HCT116 (cell line): ENCODE results near the gene SSTR3. TPM values are rescaled to one million over a fixed set of nuclear protein-coding genes. Genes with fewer than 3 reads are reported as not detected.

ENCODE experiments used
- ATAC-seq: fragments of 200-7000 bp; cut with Tn5 transposase; 2 replicates; pipeline ENCODE4 v1.9.1; 2020; ENCODE audit warnings: mild to moderate bottlenecking, moderate library complexity
- BruUV-seq: library from RNA; stranded (reverse); fragments of 400-500 nt; replicated peaks from 2 replicates; lab custom pipeline; 2021; lab: Mats Ljungman, UMichigan
- CTCF ChIA-PET: fragments of 300-600 bp; sonication (Branson Sonifier 250); formaldehyde crosslinking; loops from one replicate; lab custom pipeline; 2021; ENCODE audit warnings: antibody characterized with exemption; lab: Charles Lee
- POLR2A ChIA-PET: fragments of 300-600, 350-600 bp; sonication (Branson Sonifier 250); formaldehyde crosslinking; loops from one replicate; lab custom pipeline; 2021; ENCODE audit warnings: antibody characterized with exemption; lab: Charles Lee
- RAD21 ChIA-PET, 2 experiments: fragments of 300-600 bp; sonication (Branson Sonifier 250); formaldehyde crosslinking; loops; one replicate each; lab custom pipeline; 2023; ENCODE audit warnings: low total read pairs in 2 of 2; ENCODE audit not compliant: uncharacterized antibody in 2 of 2, unreplicated experiment in 2 of 2, low non-redundant PET in 1 of 2; lab: Charles Lee
- DNase-seq: peaks from one replicate; pipeline ENCODE4 v3.0.0-alpha.2; 2010; ENCODE audit warnings: low read depth, low spot score
- H2AFZ ChIP-seq: fragments of 200-600 bp; shearing (Covaris generic), sonication (generic); 2 replicates; pipeline ENCODE4 v1.6.1; 2017; ENCODE audit warnings: low read depth, mixed run types, mixed read lengths, antibody characterized with exemption, low read length; ENCODE audit not compliant: poor library complexity, severe bottlenecking
- H3K27ac ChIP-seq: 2 replicates; pipeline ENCODE4 v1.5.1; 2012; ENCODE audit warnings: low read depth, low read length
- H3K27me3 ChIP-seq: fragments of 200-600 bp; sonication (generic); 2 replicates; pipeline ENCODE4 v1.6.1; 2016; ENCODE audit warnings: mixed run types, low read length, mixed read lengths; ENCODE audit not compliant: insufficient read depth
- H3K36me3 ChIP-seq, 2 experiments: fragments of 200-500 bp in 1 of 2; fragments of 200-600 bp in 1 of 2; sonication (Bioruptor generic) in 1 of 2; sonication (generic) in 1 of 2; 2 replicates each; pipeline versions ENCODE4 v1.5.1 to v1.6.1; 2014 to 2016; ENCODE audit warnings: low read length in 2 of 2, inconsistent platforms in 1 of 2, mixed read lengths in 1 of 2, mixed run types in 1 of 2; ENCODE audit not compliant: insufficient read depth in 2 of 2, control insufficient read depth in 1 of 2
- H3K4me1 ChIP-seq, 2 experiments: fragments of 200-600 bp in 1 of 2; sonication (generic) in 1 of 2; 2 replicates each; pipeline versions ENCODE4 v1.5.1 to v1.6.1; 2012 to 2017; ENCODE audit warnings: low read length in 2 of 2, inconsistent platforms in 1 of 2, mild to moderate bottlenecking in 1 of 2, mixed read lengths in 1 of 2, mixed run types in 1 of 2, moderate library complexity in 1 of 2; ENCODE audit not compliant: insufficient read depth in 2 of 2, control insufficient read depth in 1 of 2
- H3K4me2 ChIP-seq: fragments of 200-600 bp; sonication (generic); 2 replicates; pipeline ENCODE4 v1.6.1; 2017; ENCODE audit warnings: mixed run types, low read length, mixed read lengths
- H3K4me3 ChIP-seq, 2 experiments: fragments of 200-600 bp in 1 of 2; sonication (generic) in 1 of 2; replicated peaks in 1 of 2; 2 replicates each; pipeline ENCODE4 v1.5.1; 2011 to 2016; ENCODE audit warnings: low read length in 2 of 2, control low read depth in 1 of 2, low read depth in 1 of 2, mild to moderate bottlenecking in 1 of 2, mixed read lengths in 1 of 2, mixed run types in 1 of 2
- H3K79me2 ChIP-seq: fragments of 200-600 bp; sonication (generic); 2 replicates; pipeline ENCODE4 v1.6.1; 2017; ENCODE audit warnings: mild to moderate bottlenecking, mixed run types, low read length, moderate library complexity, mixed read lengths; ENCODE audit not compliant: insufficient read depth
- H3K9ac ChIP-seq: fragments of 200-600 bp; sonication (generic); 2 replicates; pipeline ENCODE4 v1.6.1; 2016; ENCODE audit warnings: low read length, mixed read lengths
- H3K9me2 ChIP-seq: fragments of 200-600 bp; sonication (generic), shearing (Covaris generic); 2 replicates; pipeline ENCODE4 v1.6.1; 2017; ENCODE audit warnings: mixed run types, mild to moderate bottlenecking, moderate library complexity; ENCODE audit not compliant: insufficient read depth
- H3K9me3 ChIP-seq, 2 experiments: fragments of 200-500 bp in 1 of 2; fragments of 200-600 bp in 1 of 2; sonication (Bioruptor generic) in 1 of 2; sonication (generic) in 1 of 2; 2 replicates each; pipeline ENCODE4 v1.6.1; 2014 to 2017; ENCODE audit warnings: low read length in 2 of 2, mixed read lengths in 2 of 2, inconsistent platforms in 1 of 2, low read depth in 1 of 2, mild to moderate bottlenecking in 1 of 2, mixed run types in 1 of 2, moderate library complexity in 1 of 2; ENCODE audit not compliant: control insufficient read depth in 1 of 2, insufficient read depth in 1 of 2
- H4K20me1 ChIP-seq: fragments of 200-600 bp; sonication (generic), shearing (Covaris generic); 2 replicates; pipeline ENCODE4 v1.6.1; 2017; ENCODE audit warnings: mixed run types, mild to moderate bottlenecking, moderate library complexity; ENCODE audit not compliant: insufficient read depth
- CBX3 ChIP-seq: IDR thresholded peaks from 2 replicates; pipeline ENCODE4 v1.6.1; 2012; ENCODE audit warnings: low read depth
- CEBPB ChIP-seq: IDR thresholded peaks from 2 replicates; pipeline ENCODE4 v1.6.1; 2012; ENCODE audit warnings: low read depth
- EGR1 ChIP-seq: IDR thresholded peaks from 2 replicates; pipeline ENCODE4 v1.6.1; 2012; ENCODE audit warnings: low read depth
- ELF1 ChIP-seq: IDR thresholded peaks from 2 replicates; pipeline ENCODE4 v1.6.1; 2012; ENCODE audit warnings: low read depth, borderline replicate concordance
- EZH2 ChIP-seq: fragments of 200-600 bp; sonication (generic); IDR thresholded peaks from 2 replicates; pipeline ENCODE4 v1.6.1; 2017; ENCODE audit warnings: antibody characterized with exemption, mixed run types
- FOSL1 ChIP-seq: IDR thresholded peaks from 2 replicates; pipeline ENCODE4 v1.6.1; 2012; ENCODE audit warnings: low read depth
- POLR2A ChIP-seq: IDR thresholded peaks from 2 replicates; pipeline ENCODE4 v1.7.0; 2011; ENCODE audit warnings: borderline replicate concordance; ENCODE audit not compliant: insufficient read depth, insufficient read length; ENCODE audit errors: extremely low read depth
- RAD21 ChIP-seq: IDR thresholded peaks from 2 replicates; pipeline ENCODE4 v1.6.1; 2012; ENCODE audit warnings: low read depth, mild to moderate bottlenecking
- SIN3A ChIP-seq: IDR thresholded peaks from 2 replicates; pipeline ENCODE4 v1.6.1; 2012; ENCODE audit warnings: low read depth
- SRF ChIP-seq: IDR thresholded peaks from 2 replicates; pipeline ENCODE4 v1.6.1; 2012; ENCODE audit warnings: low read depth
- TCF7L2 ChIP-seq: IDR thresholded peaks from 2 replicates; pipeline ENCODE4 v1.7.0; 2011; ENCODE audit warnings: borderline replicate concordance, inconsistent platforms; ENCODE audit not compliant: insufficient read depth, insufficient read length; ENCODE audit errors: extremely low read depth
- ZFX ChIP-seq: fragments of 450-650 bp; IDR thresholded peaks from 2 replicates; pipeline ENCODE4 v1.6.1; 2017
- ZNF274 ChIP-seq: fragments of 200-500 bp; sonication (Bioruptor generic); IDR thresholded peaks from 2 replicates; pipeline ENCODE4 v1.6.1; 2014; ENCODE audit warnings: mild to moderate bottlenecking, low read depth, low read length, inconsistent platforms
- intact Hi-C: fragments of 100-400 bp; cut with micrococcal nuclease; formaldehyde crosslinking; loops from 2 replicates; pipeline ENCODE4 v1.10.0; 2022
- total RNA-seq: library from RNA; stranded (reverse); gene quantifications from one replicate; pipeline ENCODE4 v1.2.1, GENCODE V29; 2021; ENCODE audit not compliant: unreplicated experiment
- TF ChIP-seq, protein P1 (sequence below), 3 experiments: fragments of 200-600 bp in 1 of 3; sonication (generic) in 1 of 3; IDR thresholded peaks in 2 of 3; conservative IDR thresholded peaks in 1 of 3; 2 replicates each; pipeline ENCODE4 v1.5.1; 2012 to 2017; ENCODE audit warnings: low read depth in 2 of 3, low read length in 2 of 3, antibody characterized with exemption in 1 of 3, borderline replicate concordance in 1 of 3, control low read depth in 1 of 3, mild to moderate bottlenecking in 1 of 3, mixed read lengths in 1 of 3, mixed run types in 1 of 3, moderate library complexity in 1 of 3; ENCODE audit not compliant: insufficient read depth in 1 of 3
- TF ChIP-seq, protein P2 (sequence below): IDR thresholded peaks from 2 replicates; pipeline ENCODE4 v1.6.1; 2012
- TF ChIP-seq, protein P3 (sequence below): IDR thresholded peaks from 2 replicates; pipeline ENCODE4 v1.6.1; 2012; ENCODE audit warnings: low read depth
- TF ChIP-seq, protein P4 (sequence below): IDR thresholded peaks from 2 replicates; pipeline ENCODE4 v1.6.1; 2011; ENCODE audit warnings: mild to moderate bottlenecking, low read length, moderate library complexity; ENCODE audit not compliant: insufficient replicate concordance; ENCODE audit errors: extremely low read depth
- TF ChIP-seq, protein P5 (sequence below): IDR thresholded peaks from 2 replicates; pipeline ENCODE4 v1.6.1; 2012

Gene SSTR3
- total RNA-seq, 1 experiment from 2014 or later: not detected

DNA sequence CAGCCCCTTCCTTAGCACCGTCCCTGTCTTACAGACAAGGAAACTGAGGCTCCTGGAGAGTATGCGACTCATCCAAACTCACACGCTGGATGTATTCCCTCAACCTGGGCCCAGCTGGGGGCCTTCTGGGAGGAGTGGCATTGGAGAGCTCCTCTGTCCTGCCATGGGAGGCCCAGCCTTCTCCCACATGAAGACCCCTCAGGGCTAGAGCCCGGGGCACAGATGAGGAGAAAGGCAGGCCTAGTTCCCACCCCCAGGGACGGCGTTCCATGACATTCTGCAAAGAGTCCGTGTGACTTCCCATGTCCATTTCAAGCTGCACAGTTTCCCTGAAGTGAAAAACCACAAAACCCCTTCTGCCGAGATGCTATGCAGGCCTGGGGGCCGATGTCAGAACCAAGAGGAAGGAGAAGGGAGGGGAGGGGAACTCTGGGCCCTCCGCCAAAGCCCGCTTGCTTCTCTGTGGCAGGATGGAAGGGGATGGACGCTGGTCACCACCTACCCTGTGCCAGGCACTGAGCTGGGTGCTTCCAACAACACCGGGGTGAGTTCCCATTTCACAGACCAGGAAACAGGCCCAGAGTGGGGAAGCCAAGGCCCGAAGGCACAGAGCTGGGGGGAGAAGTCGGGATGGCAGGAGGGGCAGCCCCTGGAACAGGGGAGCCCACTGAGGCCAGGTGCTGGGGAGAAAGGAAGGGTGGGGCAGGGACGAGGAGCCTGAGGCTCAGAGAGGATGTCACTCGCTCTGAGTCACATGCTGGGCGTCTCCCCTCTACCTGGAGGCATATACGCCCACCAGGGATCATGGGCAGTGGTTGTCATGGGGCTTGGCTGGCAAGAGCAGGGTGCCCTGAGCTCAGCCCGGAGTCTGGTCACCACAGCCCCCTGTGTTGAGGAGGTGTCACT is 16.1 kb upstream of the SSTR3 start:
- Histone ChIP-seq H3K4me1 (peaks cover 24 to 41% of the 10 kb centered on the region in 2 experiments), H3K4me3 (peak overlapping the region; percentile 13 to 48; a peak in 3 of 4 replicates), H3K27me3 (no peaks in the 10 kb centered on the region), H3K9ac (peak overlapping the region; percentile 65), H3K36me3 (peaks cover 0 to 7% of the 10 kb centered on the region in 2 experiments; a peak in 1 of 4 replicates), H3K4me2 (peak overlapping the region; percentile 88), H2AFZ (no peak overlapping the region), H3K9me3 (no peaks in the 10 kb centered on the region), H3K27ac (peak overlapping the region; percentile 55), H3K79me2 (no peaks in the 10 kb centered on the region), H4K20me1 (no peaks in the 10 kb centered on the region), H3K9me2 (no peaks in the 10 kb centered on the region)
- POLR2A ChIA-PET: interaction anchor here (1.0 to 1.7 kb wide), 4 partner anchors 12 to 41 kb away, joined by 3 to 10 read pairs (median 6); partner anchors contain the start of genes C1QTNF6 and RAC2
- intact Hi-C loops: no loop called here
- peak; percentile 67 for ATAC-seq
- DNase-seq: peak; percentile 37
- RAD21 ChIA-PET: no interaction called here
- BruUV-seq: no TSS peak
- CTCF ChIA-PET: interaction anchor here (1.4 to 2.1 kb wide), 2 partner anchors 28 to 32 kb away, joined by 13 to 19 read pairs; no protein-coding TSS in a partner anchor
- no peak for TF ChIP-seq SRF
- no peak for TF ChIP-seq EZH2
- TF ChIP-seq, protein P1, sequence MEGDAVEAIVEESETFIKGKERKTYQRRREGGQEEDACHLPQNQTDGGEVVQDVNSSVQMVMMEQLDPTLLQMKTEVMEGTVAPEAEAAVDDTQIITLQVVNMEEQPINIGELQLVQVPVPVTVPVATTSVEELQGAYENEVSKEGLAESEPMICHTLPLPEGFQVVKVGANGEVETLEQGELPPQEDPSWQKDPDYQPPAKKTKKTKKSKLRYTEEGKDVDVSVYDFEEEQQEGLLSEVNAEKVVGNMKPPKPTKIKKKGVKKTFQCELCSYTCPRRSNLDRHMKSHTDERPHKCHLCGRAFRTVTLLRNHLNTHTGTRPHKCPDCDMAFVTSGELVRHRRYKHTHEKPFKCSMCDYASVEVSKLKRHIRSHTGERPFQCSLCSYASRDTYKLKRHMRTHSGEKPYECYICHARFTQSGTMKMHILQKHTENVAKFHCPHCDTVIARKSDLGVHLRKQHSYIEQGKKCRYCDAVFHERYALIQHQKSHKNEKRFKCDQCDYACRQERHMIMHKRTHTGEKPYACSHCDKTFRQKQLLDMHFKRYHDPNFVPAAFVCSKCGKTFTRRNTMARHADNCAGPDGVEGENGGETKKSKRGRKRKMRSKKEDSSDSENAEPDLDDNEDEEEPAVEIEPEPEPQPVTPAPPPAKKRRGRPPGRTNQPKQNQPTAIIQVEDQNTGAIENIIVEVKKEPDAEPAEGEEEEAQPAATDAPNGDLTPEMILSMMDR (IDR thresholded peaks at IDR 0.05 in 2 of 3, conservative IDR thresholded peaks at IDR 0.05 in 1 of 3; ENCODE audit: borderline replicate concordance in 1 of 3, insufficient read depth in 1 of 3, low read depth in 2 of 3, low read length in 2 of 3): no peak
- TF ChIP-seq ELF1: no peak
- TF ChIP-seq EGR1: peak; percentile 83
- TF ChIP-seq ZFX: no peak
- TF ChIP-seq, protein P2, sequence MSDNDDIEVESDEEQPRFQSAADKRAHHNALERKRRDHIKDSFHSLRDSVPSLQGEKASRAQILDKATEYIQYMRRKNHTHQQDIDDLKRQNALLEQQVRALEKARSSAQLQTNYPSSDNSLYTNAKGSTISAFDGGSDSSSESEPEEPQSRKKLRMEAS: peak; percentile 44; the same call in 1 of the 2 replicates
- no peak for TF ChIP-seq ZNF274
- TF ChIP-seq, protein P3, sequence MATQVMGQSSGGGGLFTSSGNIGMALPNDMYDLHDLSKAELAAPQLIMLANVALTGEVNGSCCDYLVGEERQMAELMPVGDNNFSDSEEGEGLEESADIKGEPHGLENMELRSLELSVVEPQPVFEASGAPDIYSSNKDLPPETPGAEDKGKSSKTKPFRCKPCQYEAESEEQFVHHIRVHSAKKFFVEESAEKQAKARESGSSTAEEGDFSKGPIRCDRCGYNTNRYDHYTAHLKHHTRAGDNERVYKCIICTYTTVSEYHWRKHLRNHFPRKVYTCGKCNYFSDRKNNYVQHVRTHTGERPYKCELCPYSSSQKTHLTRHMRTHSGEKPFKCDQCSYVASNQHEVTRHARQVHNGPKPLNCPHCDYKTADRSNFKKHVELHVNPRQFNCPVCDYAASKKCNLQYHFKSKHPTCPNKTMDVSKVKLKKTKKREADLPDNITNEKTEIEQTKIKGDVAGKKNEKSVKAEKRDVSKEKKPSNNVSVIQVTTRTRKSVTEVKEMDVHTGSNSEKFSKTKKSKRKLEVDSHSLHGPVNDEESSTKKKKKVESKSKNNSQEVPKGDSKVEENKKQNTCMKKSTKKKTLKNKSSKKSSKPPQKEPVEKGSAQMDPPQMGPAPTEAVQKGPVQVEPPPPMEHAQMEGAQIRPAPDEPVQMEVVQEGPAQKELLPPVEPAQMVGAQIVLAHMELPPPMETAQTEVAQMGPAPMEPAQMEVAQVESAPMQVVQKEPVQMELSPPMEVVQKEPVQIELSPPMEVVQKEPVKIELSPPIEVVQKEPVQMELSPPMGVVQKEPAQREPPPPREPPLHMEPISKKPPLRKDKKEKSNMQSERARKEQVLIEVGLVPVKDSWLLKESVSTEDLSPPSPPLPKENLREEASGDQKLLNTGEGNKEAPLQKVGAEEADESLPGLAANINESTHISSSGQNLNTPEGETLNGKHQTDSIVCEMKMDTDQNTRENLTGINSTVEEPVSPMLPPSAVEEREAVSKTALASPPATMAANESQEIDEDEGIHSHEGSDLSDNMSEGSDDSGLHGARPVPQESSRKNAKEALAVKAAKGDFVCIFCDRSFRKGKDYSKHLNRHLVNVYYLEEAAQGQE: no peak
- TF ChIP-seq RAD21: no peak
- TF ChIP-seq SIN3A: no peak
- TF ChIP-seq, protein P4, sequence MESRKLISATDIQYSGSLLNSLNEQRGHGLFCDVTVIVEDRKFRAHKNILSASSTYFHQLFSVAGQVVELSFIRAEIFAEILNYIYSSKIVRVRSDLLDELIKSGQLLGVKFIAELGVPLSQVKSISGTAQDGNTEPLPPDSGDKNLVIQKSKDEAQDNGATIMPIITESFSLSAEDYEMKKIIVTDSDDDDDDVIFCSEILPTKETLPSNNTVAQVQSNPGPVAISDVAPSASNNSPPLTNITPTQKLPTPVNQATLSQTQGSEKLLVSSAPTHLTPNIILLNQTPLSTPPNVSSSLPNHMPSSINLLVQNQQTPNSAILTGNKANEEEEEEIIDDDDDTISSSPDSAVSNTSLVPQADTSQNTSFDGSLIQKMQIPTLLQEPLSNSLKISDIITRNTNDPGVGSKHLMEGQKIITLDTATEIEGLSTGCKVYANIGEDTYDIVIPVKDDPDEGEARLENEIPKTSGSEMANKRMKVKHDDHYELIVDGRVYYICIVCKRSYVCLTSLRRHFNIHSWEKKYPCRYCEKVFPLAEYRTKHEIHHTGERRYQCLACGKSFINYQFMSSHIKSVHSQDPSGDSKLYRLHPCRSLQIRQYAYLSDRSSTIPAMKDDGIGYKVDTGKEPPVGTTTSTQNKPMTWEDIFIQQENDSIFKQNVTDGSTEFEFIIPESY: no peak
- no peak for TF ChIP-seq FOSL1
- TF ChIP-seq CEBPB: no peak
- no peak for TF ChIP-seq TCF7L2
- TF ChIP-seq CBX3: no peak
- TF ChIP-seq, protein P5, sequence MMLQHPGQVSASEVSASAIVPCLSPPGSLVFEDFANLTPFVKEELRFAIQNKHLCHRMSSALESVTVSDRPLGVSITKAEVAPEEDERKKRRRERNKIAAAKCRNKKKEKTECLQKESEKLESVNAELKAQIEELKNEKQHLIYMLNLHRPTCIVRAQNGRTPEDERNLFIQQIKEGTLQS: no peak
- TF ChIP-seq POLR2A: no peak
